Testis (tissue), 2 donors: ENCODE measurements around the gene CHKB.

ENCODE experiments used
- POLR2A ChIP-seq: fragments of 450-650 bp; IDR thresholded peaks from one replicate; pipeline ENCODE4 v1.6.1; 2017; ENCODE audit warnings: antibody characterized with exemption, mild to moderate bottlenecking, moderate library complexity
- TF ChIP-seq, protein P1 (sequence below), 3 experiments: fragments of 450-650 bp in 2 of 3; fragments of 200-600 bp in 1 of 3; sonication (generic) in 1 of 3; IDR thresholded peaks; one replicate each; pipeline ENCODE4 v1.5.1; 2016 to 2019; ENCODE audit warnings: antibody characterized with exemption in 3 of 3, mild to moderate bottlenecking in 2 of 3, moderate library complexity in 1 of 3

DNA sequence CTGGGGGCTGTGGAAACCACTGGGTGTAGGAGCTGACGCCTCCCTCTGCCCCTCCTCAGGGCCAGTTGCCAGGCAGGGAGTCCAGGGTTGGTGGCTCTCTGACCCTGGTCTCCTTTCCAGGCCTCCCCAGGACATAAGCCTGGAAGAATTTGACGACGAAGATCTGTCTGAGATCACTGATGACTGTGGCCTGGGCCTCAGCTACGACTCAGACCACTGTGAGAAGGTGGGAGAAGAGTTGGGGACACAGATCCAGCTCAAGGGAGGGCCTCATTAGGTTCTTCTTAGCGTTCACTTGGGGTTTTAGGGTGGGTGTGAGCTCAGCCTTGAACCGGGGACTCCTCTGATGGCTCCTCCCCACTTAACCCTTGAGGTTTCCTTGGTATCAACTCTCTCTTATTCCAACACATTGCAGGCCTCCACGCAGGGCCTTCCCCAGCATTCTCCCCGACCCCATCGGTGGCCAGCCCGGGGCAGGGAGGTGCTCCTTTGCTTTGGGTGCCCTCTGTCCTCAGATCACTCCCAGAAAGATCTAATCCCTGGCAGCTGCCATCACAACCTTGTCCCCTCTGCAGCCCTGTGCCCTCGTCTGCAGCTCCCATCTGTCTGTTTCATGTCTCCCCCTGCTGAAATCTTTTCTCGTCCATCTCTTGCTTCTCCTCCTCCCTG is 19.2 kb upstream of the CHKB start:
- TF ChIP-seq, protein P1, sequence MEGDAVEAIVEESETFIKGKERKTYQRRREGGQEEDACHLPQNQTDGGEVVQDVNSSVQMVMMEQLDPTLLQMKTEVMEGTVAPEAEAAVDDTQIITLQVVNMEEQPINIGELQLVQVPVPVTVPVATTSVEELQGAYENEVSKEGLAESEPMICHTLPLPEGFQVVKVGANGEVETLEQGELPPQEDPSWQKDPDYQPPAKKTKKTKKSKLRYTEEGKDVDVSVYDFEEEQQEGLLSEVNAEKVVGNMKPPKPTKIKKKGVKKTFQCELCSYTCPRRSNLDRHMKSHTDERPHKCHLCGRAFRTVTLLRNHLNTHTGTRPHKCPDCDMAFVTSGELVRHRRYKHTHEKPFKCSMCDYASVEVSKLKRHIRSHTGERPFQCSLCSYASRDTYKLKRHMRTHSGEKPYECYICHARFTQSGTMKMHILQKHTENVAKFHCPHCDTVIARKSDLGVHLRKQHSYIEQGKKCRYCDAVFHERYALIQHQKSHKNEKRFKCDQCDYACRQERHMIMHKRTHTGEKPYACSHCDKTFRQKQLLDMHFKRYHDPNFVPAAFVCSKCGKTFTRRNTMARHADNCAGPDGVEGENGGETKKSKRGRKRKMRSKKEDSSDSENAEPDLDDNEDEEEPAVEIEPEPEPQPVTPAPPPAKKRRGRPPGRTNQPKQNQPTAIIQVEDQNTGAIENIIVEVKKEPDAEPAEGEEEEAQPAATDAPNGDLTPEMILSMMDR (IDR thresholded peaks at IDR 0.05), result no peak
- TF ChIP-seq POLR2A, result no peak
